ENCODE results near the gene LRRC8E. TPM values are rescaled to one million over a fixed set of nuclear protein-coding genes. Genes with fewer than 3 reads are reported as not detected.

Gene LRRC8E
- total RNA-seq, 6 experiments from 2014 or later = 4.9 to 7.3 (median 6.1) TPM

DNA sequence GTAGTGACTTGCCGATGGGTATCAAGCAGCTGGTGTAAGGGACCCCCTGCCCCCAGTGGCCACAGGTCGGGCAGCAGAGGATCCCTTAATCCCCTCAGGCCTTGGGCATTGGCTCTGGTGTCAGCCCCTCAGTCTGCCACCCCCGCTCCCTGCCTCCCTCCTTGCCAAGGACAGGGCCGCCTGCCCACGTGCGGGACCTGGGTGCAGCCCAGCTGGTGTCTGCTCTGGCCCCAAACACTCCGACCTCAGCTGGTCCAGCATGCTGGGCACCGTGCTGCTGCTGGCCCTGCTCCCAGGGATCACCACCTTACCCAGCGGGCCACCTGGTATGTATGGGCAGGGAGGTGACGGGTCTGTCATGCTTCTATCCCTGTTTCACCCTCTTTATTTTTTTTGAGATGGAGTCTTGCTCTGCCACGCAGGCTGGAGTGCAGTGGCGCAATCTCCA is 26.3 kb downstream of the LRRC8E start, which contains the start of gene TGFBR3L:
Gene TGFBR3L, plus strand, starts transcription at position 233 of the 448 bp plus-strand sequence.
- peak within 1 kb of the TSS; percentile 72 for H3K4me3 Mint-ChIP-seq
- H3K9me3 Mint-ChIP-seq = no peaks in the 10 kb centered on the region
- TF ChIP-seq, protein P1, sequence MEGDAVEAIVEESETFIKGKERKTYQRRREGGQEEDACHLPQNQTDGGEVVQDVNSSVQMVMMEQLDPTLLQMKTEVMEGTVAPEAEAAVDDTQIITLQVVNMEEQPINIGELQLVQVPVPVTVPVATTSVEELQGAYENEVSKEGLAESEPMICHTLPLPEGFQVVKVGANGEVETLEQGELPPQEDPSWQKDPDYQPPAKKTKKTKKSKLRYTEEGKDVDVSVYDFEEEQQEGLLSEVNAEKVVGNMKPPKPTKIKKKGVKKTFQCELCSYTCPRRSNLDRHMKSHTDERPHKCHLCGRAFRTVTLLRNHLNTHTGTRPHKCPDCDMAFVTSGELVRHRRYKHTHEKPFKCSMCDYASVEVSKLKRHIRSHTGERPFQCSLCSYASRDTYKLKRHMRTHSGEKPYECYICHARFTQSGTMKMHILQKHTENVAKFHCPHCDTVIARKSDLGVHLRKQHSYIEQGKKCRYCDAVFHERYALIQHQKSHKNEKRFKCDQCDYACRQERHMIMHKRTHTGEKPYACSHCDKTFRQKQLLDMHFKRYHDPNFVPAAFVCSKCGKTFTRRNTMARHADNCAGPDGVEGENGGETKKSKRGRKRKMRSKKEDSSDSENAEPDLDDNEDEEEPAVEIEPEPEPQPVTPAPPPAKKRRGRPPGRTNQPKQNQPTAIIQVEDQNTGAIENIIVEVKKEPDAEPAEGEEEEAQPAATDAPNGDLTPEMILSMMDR (IDR thresholded peaks at IDR 0.05) = no peak
- H3K4me1 Mint-ChIP-seq (ENCODE audit: low read depth) = peaks cover 14% of the 10 kb centered on the region
- peaks cover 5% of the 10 kb centered on the region; the same call in 1 of the 2 replicates for H3K36me3 Mint-ChIP-seq (ENCODE audit: low read depth)
- H3K27ac Mint-ChIP-seq = peak within 1 kb of the TSS; percentile 48
- no peak for DNase-seq
- H3K27me3 Mint-ChIP-seq (ENCODE audit: insufficient read depth) = peaks cover 9% of the 10 kb centered on the region

DNA sequence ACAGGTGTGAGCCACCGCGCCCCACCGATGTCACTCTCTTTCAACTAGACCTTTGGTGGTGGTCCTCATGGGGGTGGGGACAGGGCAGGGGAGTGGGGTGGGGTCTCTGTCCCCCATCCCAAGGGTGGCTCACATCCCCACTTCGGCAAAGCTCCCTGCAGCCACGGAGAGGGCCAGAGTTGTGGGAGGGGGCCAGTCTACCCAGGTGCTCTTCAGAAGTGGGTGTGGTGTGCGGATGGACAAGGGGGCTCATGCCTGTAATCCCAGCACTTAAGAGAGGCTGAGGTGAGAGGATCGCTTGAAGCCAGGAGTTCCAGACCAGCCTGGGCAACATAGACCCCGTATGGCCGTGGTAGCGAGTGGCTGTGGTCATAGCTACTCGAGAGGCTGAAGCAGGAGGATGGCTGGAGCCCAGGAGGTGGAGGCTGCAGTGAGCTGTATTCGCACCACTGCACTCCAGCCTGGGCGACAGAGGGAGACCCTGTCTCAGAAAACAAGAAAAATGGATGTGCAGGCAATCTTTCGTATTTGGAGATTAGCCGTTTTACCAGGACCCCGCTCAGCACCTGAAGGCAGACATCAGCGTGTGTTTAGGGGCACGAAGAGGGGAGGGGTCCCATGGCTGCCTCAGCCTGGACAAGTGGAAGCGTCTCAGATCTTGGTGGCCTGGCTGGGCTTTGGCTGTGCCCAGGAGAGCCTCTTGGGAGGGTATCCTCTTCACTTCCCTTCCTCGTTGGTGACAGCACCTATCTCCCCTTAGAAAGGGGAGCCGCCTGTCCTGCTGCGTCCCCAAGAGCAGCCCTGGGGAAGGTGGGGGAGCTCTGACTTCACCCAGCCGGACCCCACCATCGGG is 27.2 kb downstream of the LRRC8E start:
- TF ChIP-seq, protein P1 (IDR thresholded peaks at IDR 0.05) = no peak
- H3K4me1 Mint-ChIP-seq (ENCODE audit: low read depth) = peaks cover 19% of the 10 kb centered on the region
- peak overlapping the region; percentile 72 for H3K4me3 Mint-ChIP-seq
- H3K27me3 Mint-ChIP-seq (ENCODE audit: insufficient read depth) = peaks cover 9% of the 10 kb centered on the region
- H3K27ac Mint-ChIP-seq = peak overlapping the region; percentile 48
- H3K36me3 Mint-ChIP-seq (ENCODE audit: low read depth) = peaks cover 5% of the 10 kb centered on the region; the same call in 1 of the 2 replicates
- no peak for DNase-seq
- no peaks in the 10 kb centered on the region for H3K9me3 Mint-ChIP-seq

DNA sequence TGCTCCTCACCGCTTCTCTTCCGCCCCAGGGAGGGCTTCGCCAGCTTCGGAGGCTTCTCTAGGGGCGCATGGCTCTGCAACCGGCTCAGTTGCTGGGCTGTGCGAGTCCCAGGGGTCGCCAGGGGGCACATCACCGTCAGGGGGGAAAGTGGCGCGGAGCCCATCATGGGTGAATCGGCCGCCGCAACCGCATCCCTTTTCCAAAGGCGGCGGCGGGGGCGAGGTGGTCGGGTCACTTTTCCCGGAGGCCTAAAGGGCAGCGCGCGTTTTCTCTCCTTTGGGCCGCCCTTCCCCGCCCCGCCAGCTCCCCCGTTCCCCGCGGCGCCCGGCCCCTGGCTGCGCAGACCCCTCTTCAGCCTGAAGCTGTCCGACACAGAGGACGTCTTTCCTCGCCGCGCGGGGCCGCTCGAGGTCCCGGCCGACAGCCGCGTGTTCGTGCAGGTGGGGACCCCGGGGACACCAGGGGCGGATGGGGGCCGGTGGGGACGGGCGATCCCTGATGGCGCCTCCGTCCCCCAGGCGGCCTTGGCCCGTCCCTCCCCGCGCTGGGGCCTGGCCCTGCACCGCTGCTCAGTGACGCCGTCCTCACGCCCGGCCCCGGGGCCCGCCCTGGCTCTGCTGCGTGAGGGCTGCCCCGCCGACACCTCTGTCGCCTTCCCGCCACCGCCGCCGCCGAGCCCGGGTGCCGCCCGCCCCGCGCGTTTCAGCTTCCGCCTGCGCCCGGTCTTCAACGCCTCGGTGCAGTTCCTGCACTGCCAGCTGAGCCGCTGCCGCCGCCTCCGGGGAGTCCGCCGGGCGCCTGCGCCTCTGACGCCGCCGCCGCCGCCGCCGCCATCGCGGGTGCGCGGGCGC is 28.0 kb downstream of the LRRC8E start:
- H3K27me3 Mint-ChIP-seq (ENCODE audit: insufficient read depth) = peaks cover 8% of the 10 kb centered on the region
- peak overlapping the region; percentile 83 for H3K4me3 Mint-ChIP-seq
- H3K36me3 Mint-ChIP-seq (ENCODE audit: low read depth) = peaks cover 5% of the 10 kb centered on the region; the same call in 1 of the 2 replicates
- H3K9me3 Mint-ChIP-seq = no peaks in the 10 kb centered on the region
- peak; percentile 21 for DNase-seq
- H3K4me1 Mint-ChIP-seq (ENCODE audit: low read depth) = peaks cover 19% of the 10 kb centered on the region
- TF ChIP-seq, protein P1 (IDR thresholded peaks at IDR 0.05) = peak; percentile 24; the same call in 1 of the 2 replicates
- no peak overlapping the region for H3K27ac Mint-ChIP-seq

DNA sequence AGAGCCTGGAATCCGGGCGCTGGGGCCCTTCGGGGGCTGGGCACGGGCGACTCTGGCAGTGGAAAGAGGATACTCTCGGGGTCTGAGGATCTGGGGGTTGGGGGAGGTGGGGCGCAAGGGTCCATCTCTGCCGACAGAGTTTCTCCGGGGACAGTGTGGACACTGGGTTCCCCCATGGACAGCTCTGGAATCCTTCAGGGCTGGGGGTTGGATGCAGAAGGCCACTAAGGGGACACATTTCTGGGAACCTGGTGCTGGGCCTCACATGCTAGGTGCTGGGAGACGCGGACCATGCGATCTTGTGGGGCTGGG is 28.6 kb downstream of the LRRC8E start:
- Mint-ChIP-seq H3K27ac (peak overlapping the region; percentile 61), H3K4me3 (peak overlapping the region; percentile 83), H3K27me3 (ENCODE audit: insufficient read depth) (peaks cover 6% of the 10 kb centered on the region), H3K4me1 (ENCODE audit: low read depth) (peaks cover 19% of the 10 kb centered on the region), H3K36me3 (ENCODE audit: low read depth) (peaks cover 5% of the 10 kb centered on the region; the same call in 1 of the 2 replicates), H3K9me3 (no peaks in the 10 kb centered on the region)
- DNase-seq = no peak
- TF ChIP-seq, protein P1 (IDR thresholded peaks at IDR 0.05) = no peak

DNA sequence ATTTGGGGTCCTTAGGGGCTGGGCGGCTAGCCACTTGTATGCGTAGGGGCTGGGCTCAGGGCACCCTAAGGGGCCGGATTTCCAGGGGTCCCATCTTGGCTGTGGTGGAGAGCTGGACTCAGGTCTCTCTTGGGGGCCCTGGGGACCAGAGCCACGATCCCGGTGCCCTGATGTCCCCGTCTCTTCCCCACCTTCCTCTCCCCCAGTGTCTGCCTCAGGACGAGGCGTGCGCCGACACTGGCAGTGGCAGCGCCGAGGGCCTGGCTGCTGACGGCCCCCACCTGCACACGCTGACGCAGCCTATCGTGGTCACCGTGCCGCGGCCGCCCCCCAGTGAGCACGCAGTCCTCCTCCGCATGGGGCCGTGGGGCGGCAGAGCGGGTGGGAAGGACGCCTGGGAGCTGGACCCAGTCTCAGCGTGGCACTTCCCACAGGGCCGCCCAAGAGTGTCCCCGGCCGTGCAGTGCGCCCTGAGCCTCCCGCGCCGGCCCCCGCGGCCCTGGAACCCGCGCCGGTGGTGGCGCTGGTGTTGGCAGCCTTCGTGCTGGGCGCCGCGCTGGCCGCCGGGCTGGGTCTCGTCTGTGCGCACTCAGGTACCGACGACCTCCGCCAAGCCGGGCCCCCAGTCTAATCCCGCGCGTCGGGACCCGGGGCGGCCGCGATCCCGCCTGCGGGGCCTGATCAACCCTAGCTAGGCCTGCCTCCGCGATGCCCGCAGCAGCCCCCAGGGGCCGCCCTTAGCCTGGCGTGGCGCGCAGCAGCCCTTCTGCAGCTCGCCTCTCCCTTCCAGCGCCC is 29.2 kb downstream of the LRRC8E start:
- DNase-seq = peak; percentile 32
- no peaks in the 10 kb centered on the region for H3K9me3 Mint-ChIP-seq
- H3K4me3 Mint-ChIP-seq = peak overlapping the region; percentile 83
- peaks cover 19% of the 10 kb centered on the region for H3K4me1 Mint-ChIP-seq (ENCODE audit: low read depth)
- TF ChIP-seq, protein P1 (IDR thresholded peaks at IDR 0.05) = peak; percentile 75
- peaks cover 5% of the 10 kb centered on the region; the same call in 1 of the 2 replicates for H3K36me3 Mint-ChIP-seq (ENCODE audit: low read depth)
- H3K27ac Mint-ChIP-seq = peak overlapping the region; percentile 61
- H3K27me3 Mint-ChIP-seq (ENCODE audit: insufficient read depth) = peaks cover 6% of the 10 kb centered on the region

Measured in HFFc6 (cell line).